Measurements from ENCODE around the gene AKAP9.

GRCh38 chr7:91959023-91959422, 18.4 kb downstream of the AKAP9 start:
- no peak for TF ChIP-seq MAX (IDR thresholded peaks at IDR 0.05)
- TF ChIP-seq RAD21 (IDR thresholded peaks at IDR 0.05) = no peak
- TF ChIP-seq CTCF (IDR thresholded peaks at IDR 0.05; ENCODE audit: low read depth, low read length, missing input control) = no peak
- TF ChIP-seq EGR1 (IDR thresholded peaks at IDR 0.05; ENCODE audit: low read depth in 2 of 2) = no peak
- TF ChIP-seq TAF1 (conservative IDR thresholded peaks at IDR 0.05) = no peak
- no peak for TF ChIP-seq GABPA (IDR thresholded peaks at IDR 0.05 in 1 of 2, conservative IDR thresholded peaks at IDR 0.05 in 1 of 2)
- no peak for TF ChIP-seq YY1 (IDR thresholded peaks at IDR 0.05)
- no peak for TF ChIP-seq SP1 (IDR thresholded peaks at IDR 0.05)
- no peak for TF ChIP-seq JUND (IDR thresholded peaks at IDR 0.05)
- no peak for TF ChIP-seq FOXA1 (IDR thresholded peaks at IDR 0.05)
- TF ChIP-seq REST (IDR thresholded peaks at IDR 0.05) = no peak
- TF ChIP-seq ZBTB33 (IDR thresholded peaks at IDR 0.05) = no peak
